ENCODE results near the gene MOB3A.

GRCh38 chr19:2053601-2054389 is 42.3 kb downstream of the MOB3A start:
- TF ChIP-seq, protein P1, sequence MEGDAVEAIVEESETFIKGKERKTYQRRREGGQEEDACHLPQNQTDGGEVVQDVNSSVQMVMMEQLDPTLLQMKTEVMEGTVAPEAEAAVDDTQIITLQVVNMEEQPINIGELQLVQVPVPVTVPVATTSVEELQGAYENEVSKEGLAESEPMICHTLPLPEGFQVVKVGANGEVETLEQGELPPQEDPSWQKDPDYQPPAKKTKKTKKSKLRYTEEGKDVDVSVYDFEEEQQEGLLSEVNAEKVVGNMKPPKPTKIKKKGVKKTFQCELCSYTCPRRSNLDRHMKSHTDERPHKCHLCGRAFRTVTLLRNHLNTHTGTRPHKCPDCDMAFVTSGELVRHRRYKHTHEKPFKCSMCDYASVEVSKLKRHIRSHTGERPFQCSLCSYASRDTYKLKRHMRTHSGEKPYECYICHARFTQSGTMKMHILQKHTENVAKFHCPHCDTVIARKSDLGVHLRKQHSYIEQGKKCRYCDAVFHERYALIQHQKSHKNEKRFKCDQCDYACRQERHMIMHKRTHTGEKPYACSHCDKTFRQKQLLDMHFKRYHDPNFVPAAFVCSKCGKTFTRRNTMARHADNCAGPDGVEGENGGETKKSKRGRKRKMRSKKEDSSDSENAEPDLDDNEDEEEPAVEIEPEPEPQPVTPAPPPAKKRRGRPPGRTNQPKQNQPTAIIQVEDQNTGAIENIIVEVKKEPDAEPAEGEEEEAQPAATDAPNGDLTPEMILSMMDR (conservative IDR thresholded peaks at IDR 0.05; ENCODE audit: low read depth in 2 of 2), result no peak
- TF ChIP-seq EZH2 (IDR thresholded peaks at IDR 0.05; ENCODE audit: low read depth, unreplicated experiment) (no peak), CREB1 (CRISPR knock-in tag; IDR thresholded peaks at IDR 0.05; ENCODE audit: low read depth) (no peak), POLR2AphosphoS5 (IDR thresholded peaks at IDR 0.05; ENCODE audit: low read depth) (no peak), EZH2phosphoT487 (IDR thresholded peaks at IDR 0.05; ENCODE audit: unreplicated experiment) (no peak), STAT1 (IDR thresholded peaks at IDR 0.05; ENCODE audit: unreplicated experiment) (no peak), ZNF114 (CRISPR knock-in tag; IDR thresholded peaks at IDR 0.05) (no peak), ETS1 (IDR thresholded peaks at IDR 0.05) (no peak), NANOG (IDR thresholded peaks at IDR 0.05; ENCODE audit: borderline replicate concordance) (no peak), JUNB (IDR thresholded peaks at IDR 0.05; ENCODE audit: unreplicated experiment) (no peak), ZNF331 (CRISPR knock-in tag; IDR thresholded peaks at IDR 0.05; ENCODE audit: low read depth) (no peak)
- TF ChIP-seq, protein P2, sequence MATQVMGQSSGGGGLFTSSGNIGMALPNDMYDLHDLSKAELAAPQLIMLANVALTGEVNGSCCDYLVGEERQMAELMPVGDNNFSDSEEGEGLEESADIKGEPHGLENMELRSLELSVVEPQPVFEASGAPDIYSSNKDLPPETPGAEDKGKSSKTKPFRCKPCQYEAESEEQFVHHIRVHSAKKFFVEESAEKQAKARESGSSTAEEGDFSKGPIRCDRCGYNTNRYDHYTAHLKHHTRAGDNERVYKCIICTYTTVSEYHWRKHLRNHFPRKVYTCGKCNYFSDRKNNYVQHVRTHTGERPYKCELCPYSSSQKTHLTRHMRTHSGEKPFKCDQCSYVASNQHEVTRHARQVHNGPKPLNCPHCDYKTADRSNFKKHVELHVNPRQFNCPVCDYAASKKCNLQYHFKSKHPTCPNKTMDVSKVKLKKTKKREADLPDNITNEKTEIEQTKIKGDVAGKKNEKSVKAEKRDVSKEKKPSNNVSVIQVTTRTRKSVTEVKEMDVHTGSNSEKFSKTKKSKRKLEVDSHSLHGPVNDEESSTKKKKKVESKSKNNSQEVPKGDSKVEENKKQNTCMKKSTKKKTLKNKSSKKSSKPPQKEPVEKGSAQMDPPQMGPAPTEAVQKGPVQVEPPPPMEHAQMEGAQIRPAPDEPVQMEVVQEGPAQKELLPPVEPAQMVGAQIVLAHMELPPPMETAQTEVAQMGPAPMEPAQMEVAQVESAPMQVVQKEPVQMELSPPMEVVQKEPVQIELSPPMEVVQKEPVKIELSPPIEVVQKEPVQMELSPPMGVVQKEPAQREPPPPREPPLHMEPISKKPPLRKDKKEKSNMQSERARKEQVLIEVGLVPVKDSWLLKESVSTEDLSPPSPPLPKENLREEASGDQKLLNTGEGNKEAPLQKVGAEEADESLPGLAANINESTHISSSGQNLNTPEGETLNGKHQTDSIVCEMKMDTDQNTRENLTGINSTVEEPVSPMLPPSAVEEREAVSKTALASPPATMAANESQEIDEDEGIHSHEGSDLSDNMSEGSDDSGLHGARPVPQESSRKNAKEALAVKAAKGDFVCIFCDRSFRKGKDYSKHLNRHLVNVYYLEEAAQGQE (IDR thresholded peaks at IDR 0.05; ENCODE audit: unreplicated experiment), result no peak
- TF ChIP-seq, protein P3, sequence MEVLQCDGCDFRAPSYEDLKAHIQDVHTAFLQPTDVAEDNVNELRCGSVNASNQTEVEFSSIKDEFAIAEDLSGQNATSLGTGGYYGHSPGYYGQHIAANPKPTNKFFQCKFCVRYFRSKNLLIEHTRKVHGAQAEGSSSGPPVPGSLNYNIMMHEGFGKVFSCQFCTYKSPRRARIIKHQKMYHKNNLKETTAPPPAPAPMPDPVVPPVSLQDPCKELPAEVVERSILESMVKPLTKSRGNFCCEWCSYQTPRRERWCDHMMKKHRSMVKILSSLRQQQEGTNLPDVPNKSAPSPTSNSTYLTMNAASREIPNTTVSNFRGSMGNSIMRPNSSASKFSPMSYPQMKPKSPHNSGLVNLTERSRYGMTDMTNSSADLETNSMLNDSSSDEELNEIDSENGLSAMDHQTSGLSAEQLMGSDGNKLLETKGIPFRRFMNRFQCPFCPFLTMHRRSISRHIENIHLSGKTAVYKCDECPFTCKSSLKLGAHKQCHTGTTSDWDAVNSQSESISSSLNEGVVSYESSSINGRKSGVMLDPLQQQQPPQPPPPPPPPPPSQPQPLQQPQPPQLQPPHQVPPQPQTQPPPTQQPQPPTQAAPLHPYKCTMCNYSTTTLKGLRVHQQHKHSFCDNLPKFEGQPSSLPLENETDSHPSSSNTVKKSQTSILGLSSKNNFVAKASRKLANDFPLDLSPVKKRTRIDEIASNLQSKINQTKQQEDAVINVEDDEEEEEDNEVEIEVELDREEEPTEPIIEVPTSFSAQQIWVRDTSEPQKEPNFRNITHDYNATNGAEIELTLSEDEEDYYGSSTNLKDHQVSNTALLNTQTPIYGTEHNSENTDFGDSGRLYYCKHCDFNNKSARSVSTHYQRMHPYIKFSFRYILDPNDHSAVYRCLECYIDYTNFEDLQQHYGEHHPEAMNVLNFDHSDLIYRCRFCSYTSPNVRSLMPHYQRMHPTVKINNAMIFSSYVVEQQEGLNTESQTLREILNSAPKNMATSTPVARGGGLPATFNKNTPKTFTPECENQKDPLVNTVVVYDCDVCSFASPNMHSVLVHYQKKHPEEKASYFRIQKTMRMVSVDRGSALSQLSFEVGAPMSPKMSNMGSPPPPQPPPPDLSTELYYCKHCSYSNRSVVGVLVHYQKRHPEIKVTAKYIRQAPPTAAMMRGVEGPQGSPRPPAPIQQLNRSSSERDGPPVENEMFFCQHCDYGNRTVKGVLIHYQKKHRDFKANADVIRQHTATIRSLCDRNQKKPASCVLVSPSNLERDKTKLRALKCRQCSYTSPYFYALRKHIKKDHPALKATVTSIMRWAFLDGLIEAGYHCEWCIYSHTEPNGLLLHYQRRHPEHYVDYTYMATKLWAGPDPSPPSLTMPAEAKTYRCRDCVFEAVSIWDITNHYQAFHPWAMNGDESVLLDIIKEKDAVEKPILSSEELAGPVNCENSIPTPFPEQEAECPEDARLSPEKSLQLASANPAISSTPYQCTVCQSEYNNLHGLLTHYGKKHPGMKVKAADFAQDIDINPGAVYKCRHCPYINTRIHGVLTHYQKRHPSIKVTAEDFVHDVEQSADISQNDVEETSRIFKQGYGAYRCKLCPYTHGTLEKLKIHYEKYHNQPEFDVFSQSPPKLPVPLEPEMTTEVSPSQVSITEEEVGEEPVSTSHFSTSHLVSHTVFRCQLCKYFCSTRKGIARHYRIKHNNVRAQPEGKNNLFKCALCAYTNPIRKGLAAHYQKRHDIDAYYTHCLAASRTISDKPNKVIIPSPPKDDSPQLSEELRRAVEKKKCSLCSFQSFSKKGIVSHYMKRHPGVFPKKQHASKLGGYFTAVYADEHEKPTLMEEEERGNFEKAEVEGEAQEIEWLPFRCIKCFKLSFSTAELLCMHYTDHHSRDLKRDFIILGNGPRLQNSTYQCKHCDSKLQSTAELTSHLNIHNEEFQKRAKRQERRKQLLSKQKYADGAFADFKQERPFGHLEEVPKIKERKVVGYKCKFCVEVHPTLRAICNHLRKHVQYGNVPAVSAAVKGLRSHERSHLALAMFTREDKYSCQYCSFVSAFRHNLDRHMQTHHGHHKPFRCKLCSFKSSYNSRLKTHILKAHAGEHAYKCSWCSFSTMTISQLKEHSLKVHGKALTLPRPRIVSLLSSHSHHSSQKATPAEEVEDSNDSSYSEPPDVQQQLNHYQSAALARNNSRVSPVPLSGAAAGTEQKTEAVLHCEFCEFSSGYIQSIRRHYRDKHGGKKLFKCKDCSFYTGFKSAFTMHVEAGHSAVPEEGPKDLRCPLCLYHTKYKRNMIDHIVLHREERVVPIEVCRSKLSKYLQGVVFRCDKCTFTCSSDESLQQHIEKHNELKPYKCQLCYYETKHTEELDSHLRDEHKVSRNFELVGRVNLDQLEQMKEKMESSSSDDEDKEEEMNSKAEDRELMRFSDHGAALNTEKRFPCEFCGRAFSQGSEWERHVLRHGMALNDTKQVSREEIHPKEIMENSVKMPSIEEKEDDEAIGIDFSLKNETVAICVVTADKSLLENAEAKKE (CRISPR knock-in tag; IDR thresholded peaks at IDR 0.05), result no peak
